Embryonic facial prominence (tissue), 1 donor: ENCODE measurements around the gene CACNA2D4.

Source experiments
- DNase-seq: peaks from one replicate; pipeline ENCODE4 v3.0.0-alpha.2; 2016; ENCODE audit errors: extremely low spot score

Gene CACNA2D4

GRCh38 chr12:1919284-1919683, 832 bp upstream of the CACNA2D4 start:
- no peak for DNase-seq

GRCh38 chr12:1918884-1919236, 408 bp upstream of the CACNA2D4 start:
- no peak for DNase-seq

- DNase-seq = no peak
Measured at GRCh38 chr12:1917172-1918070, 1.0 kb downstream of the CACNA2D4 start.

- DNase-seq = no peak
Measured at GRCh38 chr12:1916371-1917171, 1.9 kb downstream of the CACNA2D4 start.

GRCh38 chr12:1915082-1915968, 3.1 kb downstream of the CACNA2D4 start:
- DNase-seq = no peak

GRCh38 chr12:1914114-1914911, 4.1 kb downstream of the CACNA2D4 start:
- DNase-seq = no peak

- DNase-seq = no peak
Measured at GRCh38 chr12:1913377-1914113, 4.9 kb downstream of the CACNA2D4 start.

GRCh38 chr12:1912580-1913376, 5.7 kb downstream of the CACNA2D4 start:
- no peak for DNase-seq

GRCh38 chr12:1911598-1912575, 6.6 kb downstream of the CACNA2D4 start:
- DNase-seq = no peak

- no peak for DNase-seq
Measured at GRCh38 chr12:1910468-1910867, 8.0 kb downstream of the CACNA2D4 start.

GRCh38 chr12:1908758-1909157, 9.7 kb downstream of the CACNA2D4 start:
- no peak for DNase-seq

- DNase-seq = no peak
Measured at GRCh38 chr12:1907652-1908611, 10.5 kb downstream of the CACNA2D4 start.

GRCh38 chr12:1906579-1906978, 11.9 kb downstream of the CACNA2D4 start:
- DNase-seq = no peak

GRCh38 chr12:1904875-1905274, 13.6 kb downstream of the CACNA2D4 start:
- DNase-seq = no peak

GRCh38 chr12:1896964-1897363, 21.5 kb downstream of the CACNA2D4 start:
- no peak for DNase-seq

- no peak for DNase-seq
Measured at GRCh38 chr12:1890810-1891209, 27.6 kb downstream of the CACNA2D4 start.

- DNase-seq = no peak
Measured at GRCh38 chr12:1890119-1890703, 28.2 kb downstream of the CACNA2D4 start.
